Esophagus mucosa (tissue), 1 donor: ENCODE measurements around the gene PRR12. TPM values are rescaled to one million over a fixed set of nuclear protein-coding genes. Genes with fewer than 3 reads are reported as not detected.
"Not testable (repeated sequence)": the region's sequence is repeated elsewhere in the genome, so short reads cannot be mapped to it uniquely, and the experiment has no call there.

Experiments used
- ATAC-seq: fragments of 200-7000 bp; cut with Tn5 transposase; one replicate; pipeline ENCODE4 v1.9.1; 2020
- total RNA-seq: library from RNA; stranded (reverse); gene quantifications from one replicate; pipeline ENCODE4 v1.2.4, GENCODE V29; 2023
- donor health status: DM: yes; HTN: yes; CAD: no.

Gene PRR12
- total RNA-seq, 1 donor from 2014 or later: 11.7 TPM

DNA sequence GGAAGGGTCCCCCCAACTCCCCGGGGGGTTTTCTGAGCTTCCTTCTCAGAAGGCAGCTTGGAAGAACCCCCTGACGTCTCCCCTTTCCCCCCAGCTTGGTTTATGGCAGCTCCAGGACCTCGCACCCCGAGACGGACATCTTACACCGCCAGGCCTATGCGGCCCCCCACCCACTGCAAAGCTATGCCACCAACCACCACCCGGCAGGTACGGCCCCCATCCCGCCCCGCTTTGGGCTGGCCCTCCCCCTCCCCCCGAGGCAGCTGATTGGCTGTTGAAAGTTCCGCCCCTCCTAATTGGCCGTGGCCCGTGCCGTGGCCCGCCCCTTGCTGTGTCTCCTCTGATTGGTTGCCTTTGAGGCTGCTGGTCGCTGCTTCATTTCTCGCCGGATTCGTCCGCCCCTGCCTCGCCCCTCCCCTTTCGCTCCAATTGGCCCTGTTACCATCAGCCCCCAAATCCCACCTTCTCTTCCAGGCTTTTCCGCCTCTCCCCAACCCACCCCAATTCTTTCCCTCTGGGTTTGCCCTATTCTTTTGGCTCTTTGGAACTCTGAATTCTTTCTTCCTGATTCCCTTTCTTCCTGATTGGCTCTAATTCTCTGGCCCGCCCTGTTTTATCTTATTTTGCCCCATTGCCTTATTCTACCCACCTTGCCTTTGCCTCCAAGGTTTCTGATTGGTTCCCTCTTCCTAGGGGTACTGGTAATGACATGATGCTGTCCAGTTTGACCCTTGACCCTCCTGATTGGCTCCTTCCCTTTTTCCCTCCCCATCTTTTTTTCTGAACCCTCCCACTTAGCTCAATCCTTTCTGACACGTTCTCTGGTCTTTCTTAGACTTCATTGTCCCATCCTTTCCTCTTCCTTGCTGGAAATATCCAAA is 2.5 kb downstream of the PRR12 start:
- peak; percentile 63 for ATAC-seq

DNA sequence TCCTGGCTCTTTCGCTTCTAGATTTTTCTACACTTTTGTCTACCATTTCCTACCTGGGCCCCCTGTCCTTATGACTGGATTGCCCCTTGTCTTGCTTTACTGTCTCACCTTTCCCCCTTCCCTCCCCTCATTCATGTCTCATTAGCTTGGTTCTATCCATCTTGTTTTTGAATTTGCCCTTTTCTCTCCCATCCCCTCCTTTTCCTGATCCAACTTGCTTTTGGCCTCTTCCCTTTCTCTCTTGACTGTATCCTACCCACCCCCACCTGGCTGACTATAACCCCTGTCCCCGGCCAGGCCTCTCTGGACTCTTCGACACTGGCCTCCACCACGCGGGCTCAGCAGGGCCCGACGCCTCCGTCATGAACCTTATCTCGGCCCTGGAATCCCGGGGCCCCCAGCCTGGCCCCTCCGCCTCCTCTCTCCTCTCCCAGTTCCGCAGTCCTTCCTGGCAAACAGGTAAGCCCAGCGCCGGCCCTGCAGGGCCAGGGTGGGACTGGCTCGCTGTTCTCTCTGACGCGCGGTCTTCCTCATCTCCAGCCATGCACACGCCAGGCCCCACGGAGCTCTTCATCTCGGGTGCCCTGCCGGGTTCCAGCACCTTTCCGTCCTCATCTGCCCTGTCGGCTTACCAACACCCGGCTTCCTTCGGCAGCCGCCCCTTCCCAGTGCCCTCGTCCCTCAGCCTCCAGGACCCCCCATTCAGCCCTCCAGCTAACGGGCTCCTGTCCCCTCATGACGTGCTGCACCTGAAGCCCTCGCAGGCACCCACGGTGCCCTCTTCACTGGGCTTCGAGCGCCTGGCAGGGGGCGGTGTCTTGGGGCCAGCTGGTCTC is 3.4 kb downstream of the PRR12 start:
- no peak for ATAC-seq

DNA sequence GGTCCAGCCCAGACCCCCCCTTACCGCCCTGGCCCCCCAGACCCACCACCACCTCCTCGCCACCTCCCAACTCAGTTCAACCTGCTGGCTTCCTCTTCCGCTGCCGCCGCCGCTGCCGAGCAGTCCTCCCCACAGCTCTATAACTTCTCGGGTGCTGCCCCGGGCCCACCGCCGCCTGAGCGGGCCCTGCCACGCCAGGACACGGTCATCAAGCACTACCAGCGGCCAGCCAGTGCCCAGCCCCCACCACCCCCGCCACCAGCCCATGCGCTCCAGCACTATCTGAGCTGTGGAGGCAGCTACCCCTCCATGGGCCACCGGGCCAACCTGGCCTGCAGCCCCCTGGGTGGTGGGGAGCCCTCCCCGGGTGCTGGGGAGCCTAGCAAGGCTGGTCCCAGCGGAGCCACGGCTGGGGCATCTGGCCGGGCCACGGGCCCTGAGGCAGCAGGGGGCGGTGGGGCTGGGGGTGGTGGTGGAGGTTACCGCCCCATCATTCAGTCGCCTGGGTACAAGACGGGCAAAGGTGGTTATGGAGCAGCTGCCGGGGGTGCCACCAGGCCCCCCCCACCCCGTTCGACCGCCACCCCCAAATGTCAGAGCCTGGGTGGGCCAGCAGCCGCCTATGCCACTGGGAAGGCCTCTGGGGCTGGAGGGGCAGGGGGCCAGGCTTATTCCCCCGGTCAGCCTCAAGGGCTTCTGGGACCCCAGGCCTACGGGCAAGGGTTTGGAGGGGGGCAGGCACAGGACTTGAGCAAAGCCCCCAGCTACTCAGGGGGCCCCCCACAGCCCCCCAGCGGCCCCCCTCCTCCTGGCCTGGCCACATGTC is 4.2 kb downstream of the PRR12 start:
- ATAC-seq: no peak

DNA sequence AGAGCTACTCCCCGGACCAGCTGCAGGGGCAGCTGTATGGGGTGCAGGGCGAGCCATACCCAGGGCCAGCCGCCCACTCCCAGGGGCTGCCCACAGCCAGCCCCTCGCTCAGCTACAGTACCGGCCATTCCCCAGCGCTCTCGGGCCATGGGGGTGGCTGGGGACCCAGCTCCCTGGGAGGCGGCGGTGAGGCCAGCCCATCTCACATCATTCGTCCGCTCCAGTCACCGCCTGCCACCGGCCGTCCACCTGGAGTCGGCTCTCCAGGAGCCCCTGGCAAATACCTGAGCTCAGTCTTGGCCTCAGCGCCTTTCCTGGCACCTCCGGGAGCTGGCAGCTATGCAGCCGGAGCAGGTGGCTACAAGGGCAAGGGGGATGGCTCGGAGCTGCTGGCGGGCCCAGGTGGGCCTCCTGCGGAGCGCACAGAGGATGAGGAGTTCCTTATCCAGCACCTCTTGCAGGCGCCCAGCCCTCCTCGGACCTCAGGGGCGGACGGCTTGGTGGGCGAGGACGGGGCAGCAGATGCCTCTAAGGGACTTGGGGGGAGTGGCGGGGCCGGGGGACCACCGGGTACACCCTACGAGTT is 4.9 kb downstream of the PRR12 start:
- ATAC-seq: no peak

DNA sequence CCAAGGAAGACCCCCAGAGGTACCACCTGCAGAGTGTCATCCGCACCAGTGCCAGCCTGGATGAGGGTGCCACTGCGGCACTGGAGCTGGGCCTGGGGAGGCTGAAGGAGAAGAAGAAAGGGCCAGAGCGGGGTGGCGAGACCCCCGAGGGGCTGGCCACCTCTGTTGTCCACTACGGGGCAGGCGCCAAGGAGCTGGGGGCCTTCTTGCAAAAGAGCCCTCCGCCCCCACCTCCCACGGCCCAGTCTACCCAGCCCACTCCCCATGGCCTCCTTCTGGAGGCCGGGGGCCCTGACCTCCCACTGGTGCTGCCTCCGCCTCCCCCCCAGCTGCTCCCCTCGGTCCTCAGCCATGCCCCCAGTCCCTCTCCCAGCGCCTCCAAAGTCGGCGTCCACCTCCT is 5.4 kb downstream of the PRR12 start:
- no peak for ATAC-seq

DNA sequence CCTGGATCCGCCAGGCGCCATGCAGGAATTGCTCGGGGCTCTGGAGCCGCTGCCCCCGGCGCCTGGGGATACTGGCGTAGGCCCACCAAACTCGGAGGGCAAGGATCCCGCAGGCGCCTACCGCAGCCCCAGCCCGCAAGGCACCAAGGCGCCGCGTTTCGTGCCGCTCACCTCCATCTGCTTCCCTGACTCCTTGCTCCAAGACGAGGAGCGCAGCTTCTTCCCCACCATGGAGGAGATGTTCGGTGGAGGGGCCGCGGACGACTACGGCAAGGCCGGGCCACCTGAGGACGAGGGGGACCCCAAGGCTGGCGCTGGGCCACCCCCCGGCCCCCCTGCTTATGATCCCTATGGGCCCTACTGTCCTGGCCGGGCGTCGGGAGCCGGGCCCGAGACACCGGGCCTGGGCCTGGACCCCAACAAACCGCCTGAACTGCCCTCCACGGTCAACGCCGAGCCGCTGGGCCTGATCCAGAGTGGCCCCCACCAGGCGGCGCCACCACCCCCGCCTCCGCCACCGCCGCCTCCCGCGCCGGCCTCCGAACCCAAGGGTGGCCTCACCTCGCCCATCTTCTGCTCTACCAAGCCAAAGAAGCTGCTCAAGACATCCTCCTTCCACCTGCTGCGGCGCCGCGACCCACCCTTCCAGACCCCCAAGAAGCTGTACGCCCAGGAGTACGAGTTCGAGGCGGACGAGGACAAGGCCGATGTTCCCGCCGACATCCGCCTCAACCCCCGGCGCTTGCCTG is 6.1 kb downstream of the PRR12 start:
- ATAC-seq: no peak

DNA sequence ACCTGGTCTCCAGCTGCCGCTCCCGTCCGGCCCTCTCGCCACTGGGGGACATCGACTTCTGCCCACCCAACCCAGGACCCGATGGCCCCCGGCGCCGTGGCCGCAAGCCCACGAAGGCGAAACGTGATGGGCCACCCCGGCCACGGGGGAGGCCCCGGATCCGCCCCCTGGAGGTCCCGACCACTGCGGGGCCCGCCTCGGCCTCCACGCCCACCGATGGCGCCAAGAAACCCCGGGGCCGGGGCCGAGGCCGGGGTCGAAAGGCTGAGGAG is 6.7 kb downstream of the PRR12 start:
- ATAC-seq: no peak

DNA sequence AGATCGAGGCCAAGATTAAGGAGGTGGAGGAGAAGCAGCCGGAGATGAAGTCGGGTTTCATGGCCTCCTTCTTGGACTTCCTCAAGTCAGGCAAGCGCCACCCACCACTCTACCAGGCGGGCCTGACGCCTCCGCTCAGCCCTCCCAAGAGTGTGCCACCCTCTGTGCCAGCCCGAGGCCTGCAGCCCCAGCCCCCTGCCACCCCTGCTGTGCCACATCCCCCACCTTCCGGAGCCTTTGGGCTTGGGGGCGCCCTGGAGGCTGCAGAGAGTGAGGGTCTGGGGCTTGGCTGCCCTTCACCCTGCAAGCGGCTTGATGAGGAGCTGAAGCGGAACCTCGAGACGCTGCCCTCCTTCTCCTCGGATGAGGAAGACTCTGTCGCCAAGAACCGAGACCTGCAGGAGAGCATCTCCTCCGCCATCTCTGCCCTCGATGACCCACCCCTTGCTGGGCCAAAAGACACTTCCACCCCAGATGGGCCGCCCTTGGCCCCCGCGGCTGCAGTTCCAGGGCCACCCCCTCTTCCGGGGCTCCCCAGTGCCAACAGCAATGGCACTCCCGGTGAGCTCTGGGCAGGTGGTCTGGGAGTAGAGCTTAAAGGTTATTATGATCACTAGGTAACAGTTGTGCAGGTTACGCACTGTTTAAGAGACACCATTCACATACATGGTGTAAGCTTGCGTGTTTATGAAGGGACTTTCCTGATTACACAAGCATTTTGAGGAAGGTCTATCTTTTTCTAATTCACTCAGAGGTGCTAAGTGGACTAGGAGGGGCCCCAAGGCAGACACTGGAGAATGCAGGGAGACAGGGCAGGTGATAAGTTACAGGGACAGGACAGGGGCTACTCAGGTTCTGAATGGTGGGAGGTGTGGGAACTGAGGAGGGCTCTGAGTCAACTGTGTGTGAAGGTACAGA is 8.7 kb downstream of the PRR12 start:
- ATAC-seq: no peak

DNA sequence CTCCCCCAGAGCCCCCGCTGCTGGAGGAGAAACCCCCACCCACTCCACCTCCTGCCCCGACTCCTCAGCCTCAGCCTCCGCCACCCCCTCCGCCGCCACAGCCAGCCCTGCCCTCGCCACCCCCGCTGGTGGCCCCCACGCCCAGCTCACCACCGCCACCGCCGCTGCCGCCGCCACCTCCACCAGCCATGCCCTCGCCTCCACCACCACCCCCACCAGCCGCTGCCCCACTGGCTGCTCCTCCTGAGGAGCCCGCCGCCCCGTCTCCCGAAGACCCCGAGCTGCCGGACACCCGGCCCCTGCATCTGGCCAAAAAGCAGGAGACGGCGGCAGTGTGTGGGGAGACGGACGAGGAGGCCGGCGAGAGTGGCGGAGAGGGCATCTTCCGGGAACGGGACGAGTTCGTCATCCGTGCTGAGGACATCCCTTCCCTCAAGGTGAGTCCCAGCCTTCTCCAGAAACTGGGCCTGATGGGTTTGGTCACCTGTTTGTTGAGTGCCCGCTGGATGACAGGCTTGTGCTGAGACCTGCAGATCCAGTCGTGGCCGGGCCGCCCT is 10.6 kb downstream of the PRR12 start:
- ATAC-seq: no peak

DNA sequence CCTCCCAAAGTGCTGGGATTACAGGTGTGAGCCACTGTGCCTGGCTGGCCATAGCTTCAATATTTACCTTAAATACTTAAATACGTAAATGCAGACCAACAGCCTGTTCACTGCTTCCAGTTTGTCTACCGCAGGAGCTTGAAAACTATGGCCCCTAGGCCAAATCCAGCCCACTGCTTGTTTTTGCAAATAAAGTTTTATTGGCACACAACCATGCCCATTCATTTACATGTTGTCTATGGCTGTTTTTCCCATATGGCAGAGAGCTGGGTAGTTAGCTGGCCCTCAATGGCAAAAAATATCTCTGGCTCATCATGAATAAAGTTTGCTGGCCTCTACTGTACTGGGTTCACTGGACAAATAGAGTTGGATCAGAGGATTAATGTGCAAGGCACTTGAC is 11.8 kb downstream of the PRR12 start:
- ATAC-seq: no peak

DNA sequence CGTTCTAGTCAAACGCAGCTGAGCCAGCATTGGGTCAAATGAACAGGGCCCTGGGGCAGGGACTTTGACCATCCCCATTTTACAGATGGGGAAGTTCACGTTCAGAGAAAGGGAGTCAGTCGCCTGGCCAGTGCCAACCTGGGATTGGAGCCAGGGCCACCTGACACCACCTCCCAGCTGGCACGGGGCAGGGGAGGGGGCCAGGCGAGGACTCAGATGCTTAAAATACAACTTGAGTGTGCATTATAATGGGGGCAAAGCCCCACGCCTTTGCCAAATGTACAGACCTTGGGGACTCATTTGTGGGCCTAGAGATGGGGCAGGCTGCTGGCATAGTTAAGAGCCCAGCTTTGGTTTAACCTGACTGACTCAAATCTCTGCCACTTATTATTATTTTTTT is 14.6 kb downstream of the PRR12 start:
- no peak for ATAC-seq

DNA sequence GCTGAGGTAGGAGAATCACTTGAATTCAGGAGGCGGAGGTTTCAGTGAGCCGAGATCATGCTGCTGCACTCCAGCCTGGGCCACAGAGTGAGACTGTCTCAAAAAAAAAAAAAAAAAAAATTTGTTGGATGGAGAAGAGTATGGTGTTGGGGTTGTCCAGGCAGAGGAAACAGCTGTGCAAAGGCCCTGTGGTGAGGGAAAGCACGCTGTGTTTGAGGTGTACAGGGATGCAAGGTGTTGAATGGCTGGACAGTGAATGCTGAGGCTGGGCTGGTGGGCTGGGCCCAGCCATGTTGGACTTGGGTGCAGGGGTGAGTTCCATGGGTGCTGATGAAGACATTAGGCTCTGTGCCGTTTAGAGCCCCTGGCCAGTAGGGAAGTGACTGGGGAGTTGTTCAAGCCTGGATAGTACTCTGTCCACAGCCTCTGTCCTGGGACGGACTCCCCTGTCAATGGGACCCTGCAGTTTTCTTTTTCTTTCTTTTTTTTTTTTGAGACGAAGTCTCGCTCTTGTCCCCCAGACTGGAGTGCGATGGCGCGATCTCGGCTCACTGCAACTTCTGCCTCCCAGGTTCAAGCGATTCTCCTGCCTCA is 18.6 kb downstream of the PRR12 start:
- no peak for ATAC-seq

DNA sequence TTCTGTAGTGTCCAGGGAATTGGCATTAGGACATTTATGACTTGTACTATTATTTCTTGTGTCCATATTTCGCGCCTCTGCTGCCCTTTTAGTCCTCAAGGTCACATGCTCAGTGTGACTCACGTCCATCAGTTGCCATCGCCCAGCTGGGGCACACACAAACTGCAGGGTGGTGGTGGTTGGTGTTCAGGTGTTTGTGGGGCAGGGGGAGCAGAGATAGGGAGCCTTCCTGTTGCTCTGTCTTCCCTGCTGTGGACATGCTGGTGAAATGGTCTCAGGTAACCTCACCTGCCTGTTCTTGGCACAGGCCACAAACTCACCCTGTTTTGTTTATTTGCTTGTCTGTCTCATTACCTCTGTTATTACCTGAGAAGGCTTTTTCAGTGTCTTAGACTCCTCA is 22.4 kb downstream of the PRR12 start:
- ATAC-seq: peak; percentile 20

DNA sequence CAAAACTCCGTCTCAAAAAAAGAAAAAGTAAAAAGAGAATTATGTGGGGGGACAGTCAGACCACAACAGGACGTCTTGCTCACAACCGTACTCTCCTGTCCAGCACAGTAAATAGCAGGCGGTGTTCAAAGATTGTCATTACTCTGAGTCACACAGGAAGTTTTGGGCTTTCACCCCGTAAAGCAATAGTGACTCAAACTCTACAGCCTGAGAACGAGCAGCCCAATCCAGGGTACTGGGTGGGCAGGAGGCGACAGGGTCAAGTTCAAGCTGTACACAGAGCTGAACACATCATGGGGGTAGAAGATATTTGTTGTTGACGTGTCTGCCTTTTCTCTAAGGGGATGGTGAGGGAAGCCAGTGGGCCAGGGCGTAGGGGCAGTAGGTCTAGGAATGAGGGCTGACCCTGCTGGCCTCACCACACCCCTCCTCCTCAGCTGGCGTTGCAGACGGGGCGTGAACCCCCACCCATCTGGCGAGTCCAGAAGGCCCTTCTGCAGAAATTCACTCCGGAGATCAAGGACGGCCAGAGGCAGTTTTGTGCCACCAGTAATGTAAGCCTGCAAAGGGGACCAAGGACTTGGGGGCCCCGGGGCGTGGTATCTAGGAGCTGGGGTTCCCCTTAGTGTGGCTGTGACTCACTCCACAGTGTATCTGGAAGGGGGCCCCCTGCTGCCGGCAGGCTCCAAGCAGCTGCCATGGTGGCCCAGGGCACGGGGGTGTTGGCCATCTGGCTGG is 23.3 kb downstream of the PRR12 start:
- peak; percentile 63 for ATAC-seq

DNA sequence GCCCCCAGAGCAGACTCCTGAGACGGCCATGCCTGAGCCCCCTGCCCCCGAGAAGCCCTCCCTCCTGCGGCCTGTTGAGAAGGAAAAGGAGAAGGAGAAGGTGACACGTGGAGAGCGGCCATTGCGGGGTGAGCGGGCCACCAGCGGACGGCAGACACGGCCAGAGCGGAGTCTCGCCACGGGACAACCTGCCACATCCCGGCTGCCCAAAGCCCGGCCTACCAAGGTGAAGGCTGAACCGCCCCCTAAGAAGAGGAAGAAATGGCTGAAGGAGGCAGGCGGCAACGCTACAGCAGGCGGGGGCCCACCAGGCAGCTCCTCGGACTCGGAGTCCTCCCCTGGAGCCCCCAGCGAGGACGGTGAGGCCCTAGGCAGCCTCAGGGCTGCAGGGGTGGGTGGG is 24.9 kb downstream of the PRR12 start:
- ATAC-seq: no peak

DNA sequence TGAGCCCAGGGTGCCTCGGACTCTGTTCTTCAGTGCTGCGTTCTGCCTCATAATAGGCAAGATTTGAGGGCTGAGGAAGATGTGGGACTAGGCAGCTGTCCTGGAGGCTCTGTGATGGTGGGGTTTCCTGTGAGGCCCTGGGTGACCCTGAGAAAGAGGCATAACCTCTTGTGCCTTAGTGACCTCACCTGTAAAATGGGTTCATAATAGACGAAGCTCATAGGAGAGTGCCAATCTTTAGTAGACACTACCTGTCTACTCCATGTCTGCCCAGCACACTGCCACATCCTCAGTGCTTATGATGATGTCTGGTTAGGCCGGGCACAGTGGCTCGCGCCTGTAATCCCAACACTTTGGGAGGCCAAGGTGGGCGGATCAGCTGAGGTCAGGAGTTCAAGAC is 25.6 kb downstream of the PRR12 start:
- ATAC-seq: no peak

DNA sequence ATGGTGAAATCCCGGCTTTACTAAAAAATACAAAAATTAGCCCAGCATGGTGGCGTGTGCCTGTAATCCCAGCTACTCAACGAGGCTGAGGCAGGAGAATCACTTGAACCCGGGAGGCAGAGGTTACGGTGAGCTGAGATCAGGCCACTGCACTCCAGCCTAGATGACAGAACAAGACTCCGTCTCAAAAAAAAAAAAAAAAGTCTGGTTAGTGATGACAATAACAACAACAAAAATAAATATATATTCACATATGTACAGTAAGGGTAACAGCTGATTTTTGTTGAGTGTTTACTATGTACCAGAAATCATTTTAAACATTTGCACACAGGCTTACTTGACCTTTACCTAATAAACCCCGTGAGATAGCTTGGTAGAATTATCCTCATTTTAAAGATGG is 26.0 kb downstream of the PRR12 start:
- no peak for ATAC-seq

DNA sequence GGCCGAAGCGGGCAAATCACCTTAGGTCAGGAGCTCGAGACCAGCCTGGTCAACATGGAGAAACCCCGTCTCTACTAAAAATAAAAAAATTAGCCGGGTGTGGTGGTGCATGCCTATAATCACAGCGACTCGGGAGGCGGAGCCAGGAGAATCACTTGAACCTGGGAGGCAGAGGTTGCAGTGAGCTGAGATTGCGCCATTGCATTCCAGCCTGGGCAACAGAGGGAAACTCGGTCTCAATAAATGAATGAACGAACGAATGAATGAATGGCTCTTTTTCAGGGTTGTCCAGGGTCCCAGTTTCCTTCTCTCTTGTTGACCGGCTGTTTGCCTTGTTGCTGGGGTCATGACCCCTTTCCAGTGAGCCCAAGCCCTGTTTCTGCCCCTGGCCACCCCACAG is 26.9 kb downstream of the PRR12 start:
- not testable (repeated sequence) for ATAC-seq
